ENCODE results near the gene KIN. TPM values are rescaled to one million over a fixed set of nuclear protein-coding genes. Genes with fewer than 3 reads are reported as not detected.

Gene KIN
- total and polyA plus RNA-seq, 11 donors, result 2.5 to 10.7 (median 5.7) TPM

DNA sequence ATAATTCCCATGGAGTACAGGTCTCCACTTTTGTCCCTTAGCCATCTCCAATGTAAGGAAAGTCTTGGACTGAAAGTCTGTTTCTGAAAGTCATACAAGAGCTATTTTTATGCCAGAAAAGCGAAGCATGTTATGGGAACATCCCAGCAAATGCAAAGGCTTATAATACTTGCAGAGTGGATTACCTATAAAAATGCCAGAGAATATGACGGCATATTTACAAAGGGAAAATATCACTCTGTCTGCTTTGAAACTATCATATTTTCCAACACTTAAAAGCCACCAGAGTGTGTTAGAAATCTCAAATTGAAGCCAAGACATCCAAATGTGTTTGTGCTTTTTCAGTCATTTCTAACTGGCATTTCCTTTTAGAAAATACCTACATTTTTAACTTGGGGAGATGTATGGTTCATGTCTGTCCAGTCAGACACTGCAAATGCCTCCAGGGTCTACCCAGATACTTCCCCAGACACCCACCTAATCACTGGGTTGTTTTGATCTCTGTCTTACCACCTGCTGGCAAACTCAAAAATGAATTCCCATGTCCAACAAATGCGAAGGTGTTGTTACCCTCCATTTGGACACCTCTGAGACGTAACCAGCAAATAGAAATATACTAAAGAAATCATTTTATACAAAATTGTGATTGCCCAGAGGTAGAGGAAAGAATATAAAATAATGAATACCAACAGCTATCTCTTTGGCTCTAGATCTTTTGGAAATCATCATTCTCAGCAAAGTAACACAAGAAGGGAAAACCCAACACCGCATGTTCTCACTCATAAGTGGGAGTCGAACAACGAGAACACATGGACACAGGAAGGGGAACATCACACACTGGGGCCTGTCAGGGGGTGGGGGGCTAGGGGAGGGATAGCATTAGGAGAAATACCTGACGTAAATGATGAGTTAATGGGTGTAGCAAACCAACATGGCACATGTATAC, 83.4 kb downstream of the KIN start:
- no peaks in the 10 kb centered on the region for H3K36me3 ChIP-seq
- no peak overlapping the region for H3K27ac ChIP-seq
- H3K27me3 ChIP-seq, result peaks cover 0 to 16% (median 0%) of the 10 kb centered on the region in 9 donors
- H3K4me1 ChIP-seq, result no peaks in the 10 kb centered on the region
- H3K4me3 ChIP-seq, result no peak overlapping the region
- no peak for DNase-seq
- intact Hi-C loops (cut with DNase I), result no loop called here
- no peak for TF ChIP-seq POLR2A (IDR thresholded peaks at IDR 0.05)
- TF ChIP-seq, protein P1, sequence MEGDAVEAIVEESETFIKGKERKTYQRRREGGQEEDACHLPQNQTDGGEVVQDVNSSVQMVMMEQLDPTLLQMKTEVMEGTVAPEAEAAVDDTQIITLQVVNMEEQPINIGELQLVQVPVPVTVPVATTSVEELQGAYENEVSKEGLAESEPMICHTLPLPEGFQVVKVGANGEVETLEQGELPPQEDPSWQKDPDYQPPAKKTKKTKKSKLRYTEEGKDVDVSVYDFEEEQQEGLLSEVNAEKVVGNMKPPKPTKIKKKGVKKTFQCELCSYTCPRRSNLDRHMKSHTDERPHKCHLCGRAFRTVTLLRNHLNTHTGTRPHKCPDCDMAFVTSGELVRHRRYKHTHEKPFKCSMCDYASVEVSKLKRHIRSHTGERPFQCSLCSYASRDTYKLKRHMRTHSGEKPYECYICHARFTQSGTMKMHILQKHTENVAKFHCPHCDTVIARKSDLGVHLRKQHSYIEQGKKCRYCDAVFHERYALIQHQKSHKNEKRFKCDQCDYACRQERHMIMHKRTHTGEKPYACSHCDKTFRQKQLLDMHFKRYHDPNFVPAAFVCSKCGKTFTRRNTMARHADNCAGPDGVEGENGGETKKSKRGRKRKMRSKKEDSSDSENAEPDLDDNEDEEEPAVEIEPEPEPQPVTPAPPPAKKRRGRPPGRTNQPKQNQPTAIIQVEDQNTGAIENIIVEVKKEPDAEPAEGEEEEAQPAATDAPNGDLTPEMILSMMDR (IDR thresholded peaks at IDR 0.05), result no peak
- H3K9me3 ChIP-seq, result no peaks in the 10 kb centered on the region
- 77 to 92% (median 91%) methylated on average over 8 of the region's 8 CpGs for WGBS, 4 donors
- no peak for ATAC-seq

GRCh38 chr10:7703140-7703539, 84.7 kb downstream of the KIN start, which contains the start of gene ITIH2:
TSS of gene ITIH2 (plus strand) at chr10:7703316. CDS start at chr10:7703435, 119 bp downstream.
- TF ChIP-seq POLR2A (IDR thresholded peaks at IDR 0.05), result no peak
- TF ChIP-seq, protein P1 (IDR thresholded peaks at IDR 0.05), result no peak
- 61 to 66% (median 64%) methylated on average over 4 of the region's 4 CpGs for WGBS, 4 donors
- intact Hi-C loops (cut with DNase I), result no loop called here
- H3K27ac ChIP-seq, result no peak within 1 kb of the TSS
- H3K4me1 ChIP-seq, result no peaks in the 10 kb centered on the region
- ATAC-seq (no peak), DNase-seq (no peak)
- H3K27me3 ChIP-seq, result peaks cover 0 to 13% (median 0%) of the 10 kb centered on the region in 9 donors
- H3K36me3 ChIP-seq, result no peaks in the 10 kb centered on the region
- no peaks in the 10 kb centered on the region for H3K9me3 ChIP-seq
- H3K4me3 ChIP-seq, result no peak within 1 kb of the TSS

DNA sequence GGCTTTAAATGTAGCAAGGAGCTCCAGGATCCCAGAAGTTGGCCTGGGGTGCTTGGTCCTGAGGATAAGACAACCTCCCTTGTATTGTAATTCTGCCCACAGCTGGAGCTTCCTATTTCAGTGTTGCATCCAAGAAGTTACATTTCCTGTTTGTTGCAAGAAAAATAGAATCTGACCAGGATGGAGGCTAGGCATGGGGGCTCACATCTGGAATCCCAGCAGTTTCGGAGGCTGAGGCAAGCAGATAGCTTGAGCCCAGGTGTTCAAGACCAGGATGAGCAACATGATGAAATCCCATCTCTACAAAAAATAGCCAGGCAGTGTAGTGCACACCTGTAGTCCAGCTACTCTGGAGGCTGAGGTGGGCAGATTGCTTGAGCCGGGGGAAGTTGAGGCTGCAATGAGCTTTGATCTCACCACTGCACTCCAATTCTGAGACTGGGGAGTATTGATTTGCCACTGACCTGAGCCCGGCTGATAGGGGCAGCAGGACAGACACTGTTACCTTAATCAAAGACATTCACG, 85.4 kb downstream of the KIN start:
- Histone ChIP-seq H3K4me3 (no peak overlapping the region), H3K36me3 (no peaks in the 10 kb centered on the region), H3K9me3 (no peaks in the 10 kb centered on the region), H3K27me3 (peaks cover 0 to 7% (median 0%) of the 10 kb centered on the region in 9 donors), H3K4me1 (no peaks in the 10 kb centered on the region), H3K27ac (no peak overlapping the region)
- no peak for DNase-seq
- intact Hi-C loops (cut with DNase I), result no loop called here
- TF ChIP-seq, protein P1 (IDR thresholded peaks at IDR 0.05), result no peak
- no peak for TF ChIP-seq POLR2A (IDR thresholded peaks at IDR 0.05)
- ATAC-seq, result no peak
- 78 to 84% (median 82%) methylated on average over 4 of the region's 4 CpGs for WGBS, 4 donors

DNA sequence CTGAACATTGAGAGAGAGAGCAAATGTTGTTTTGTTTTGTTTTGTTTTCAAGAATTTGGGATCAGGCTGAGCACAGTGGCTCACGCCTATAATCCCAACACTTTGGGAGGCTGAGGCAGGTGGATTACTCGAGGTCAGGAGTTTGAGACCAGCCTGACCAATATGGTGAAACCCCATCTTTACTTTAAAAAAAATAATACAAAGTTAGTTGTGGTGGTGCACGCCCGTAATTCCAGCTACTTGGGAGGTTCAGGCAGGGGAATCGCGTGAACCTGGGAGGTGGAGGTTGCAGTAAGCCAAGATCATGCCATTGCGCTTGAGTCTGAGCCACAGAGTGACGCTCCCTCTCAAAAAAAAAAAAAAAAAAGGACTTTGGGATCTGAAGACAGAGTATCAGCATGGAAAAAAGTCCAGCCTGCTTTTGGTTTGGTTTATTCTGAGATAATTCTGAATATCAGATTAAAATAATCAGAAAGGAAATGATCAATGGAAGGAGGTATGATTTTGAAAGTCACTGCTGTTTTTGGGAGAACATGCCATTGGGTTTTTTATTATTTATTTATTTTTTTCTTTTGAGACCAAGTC, 86.5 kb downstream of the KIN start:
- Histone ChIP-seq H3K4me3 (no peak overlapping the region), H3K4me1 (peaks cover 0 to 5% (median 0%) of the 10 kb centered on the region in 12 donors), H3K27me3 (peaks cover 0 to 7% (median 0%) of the 10 kb centered on the region in 9 donors), H3K36me3 (no peaks in the 10 kb centered on the region), H3K9me3 (no peaks in the 10 kb centered on the region), H3K27ac (no peak overlapping the region)
- DNase-seq (no peak), ATAC-seq (no peak)
- intact Hi-C loops (cut with DNase I), result no loop called here
- WGBS, 4 donors, result 77 to 96% (median 93%) methylated on average over 8 of the region's 8 CpGs
- TF ChIP-seq, protein P1 (IDR thresholded peaks at IDR 0.05), result no peak
- no peak for TF ChIP-seq POLR2A (IDR thresholded peaks at IDR 0.05)

Data from heart left ventricle (tissue), 16 donors.